Kidney (tissue), 14 donors: ENCODE measurements around the gene CLDN20. TPM values are rescaled to one million over a fixed set of nuclear protein-coding genes. Genes with fewer than 3 reads are reported as not detected.

Experiments used
- DNase-seq, 5 donors: peaks; one replicate each; pipeline ENCODE4 v3.0.0-alpha.2; 2013 to 2020
- FAIRE-seq: peaks from 2 replicates; lab custom pipeline; 2012; peaks lifted over from hg19 to GRCh38; lab: Jason Lieb, UNC
- H3K27ac ChIP-seq, 2 donors: one replicate each; pipeline ENCODE4 v1.7.0; 2013; ENCODE audit warnings: low read depth in 2 of 2, low read length in 2 of 2, inconsistent platforms in 1 of 2
- H3K27me3 ChIP-seq: one replicate; pipeline ENCODE4 v1.7.1; 2013; ENCODE audit warnings: low read length, inconsistent platforms; ENCODE audit not compliant: control insufficient read depth, insufficient read depth
- H3K36me3 ChIP-seq, 3 donors: one replicate each; pipeline versions ENCODE4 v1.7.0 to v1.7.1; 2013; ENCODE audit warnings: low read length in 3 of 3, control low read depth in 1 of 3, inconsistent platforms in 1 of 3; ENCODE audit not compliant: insufficient read depth in 3 of 3, control insufficient read depth in 2 of 3
- H3K4me1 ChIP-seq, 3 donors: one replicate each; pipeline versions ENCODE4 v1.7.0 to v1.7.1; 2013; ENCODE audit warnings: low read length in 3 of 3, inconsistent platforms in 1 of 3, low read depth in 1 of 3; ENCODE audit not compliant: control insufficient read depth in 2 of 3, insufficient read depth in 2 of 3
- H3K4me3 ChIP-seq, 3 donors: one replicate each; pipeline versions ENCODE4 v1.7.0 to v1.8.1; 2013; ENCODE audit warnings: low read length in 3 of 3, control low read depth in 1 of 3, inconsistent platforms in 1 of 3
- H3K9ac ChIP-seq, 3 donors: one replicate each; pipeline versions ENCODE4 v1.7.0 to v1.7.1; 2013; ENCODE audit warnings: low read length in 3 of 3, control low read depth in 1 of 3, inconsistent platforms in 1 of 3
- H3K9me3 ChIP-seq, 3 donors: one replicate each; pipeline versions ENCODE4 v1.7.0 to v1.7.1; 2013; ENCODE audit warnings: low read length in 3 of 3, control low read depth in 1 of 3, inconsistent platforms in 1 of 3; ENCODE audit not compliant: control insufficient read depth in 2 of 3, insufficient read depth in 1 of 3
- intact Hi-C: fragments of 100-400 bp; cut with DNase I; formaldehyde crosslinking; loops from one replicate; pipeline ENCODE4 v1.11.1; 2022
- polyA plus RNA-seq: library from polyadenylated mRNA; stranded (reverse); fragments of 350-450 nt; fragmentation: Illumina TruSeq; extraction: RNeasy Lipid Tissue Mini Kit (QIAGEN cat#74804); gene quantifications from one replicate; pipeline ENCODE4 v1.2.3, GENCODE V29; 2014; ENCODE audit warnings: low read depth, low replicate concordance; ENCODE audit not compliant: insufficient read depth
- total RNA-seq: library from RNA; stranded (reverse); fragmentation: NEBNext Ultra II Directional; extraction: Animal tissue kit (Norgen Biotek cat#: 25700); gene quantifications from one replicate; pipeline ENCODE4 v1.2.1, GENCODE V29; 2021
- TF ChIP-seq, protein P1 (sequence below): IDR thresholded peaks from 3 replicates; pipeline ENCODE4 v1.5.1; 2012; ENCODE audit warnings: mild to moderate bottlenecking, moderate library complexity, borderline replicate concordance; ENCODE audit not compliant: insufficient read depth; ENCODE audit errors: extremely low read depth
- donor health status: control.
- donor health status: control.
- donor health status: control.
- donor health status: control.
- donor health status: control.
- donor health status: DM: yes; HTN: yes; CAD: no.
- donor health status: Normal renal cell carcinoma (clear cell type).

The CLDN20 gene
- total and polyA plus RNA-seq, 2 donors from 2014 or later, result 0.77 TPM; not detected in 1

DNA sequence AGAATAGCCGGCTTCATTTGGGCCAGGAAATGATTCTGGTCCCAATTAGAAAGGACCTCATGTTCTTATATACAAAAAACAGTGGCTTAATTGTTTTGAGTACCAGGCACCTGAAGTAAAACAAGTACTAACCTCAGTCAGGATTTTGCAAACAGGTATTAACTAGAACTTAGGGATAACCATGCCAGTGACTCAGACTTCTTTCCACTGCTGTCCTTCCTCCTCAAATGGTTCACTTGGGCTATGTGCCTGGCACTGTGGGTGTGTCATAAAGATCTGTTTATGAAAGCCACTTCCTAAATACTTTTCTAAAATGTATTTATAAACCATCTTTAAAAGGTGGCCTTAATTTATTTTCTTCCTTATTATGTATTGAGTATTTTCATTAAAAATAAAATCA lies 10.7 kb downstream of the CLDN20 start:
- no peak overlapping the region for H3K4me3 ChIP-seq
- no peak for DNase-seq
- no peak for FAIRE-seq
- no peaks in the 10 kb centered on the region for H3K4me1 ChIP-seq
- TF ChIP-seq, protein P1, sequence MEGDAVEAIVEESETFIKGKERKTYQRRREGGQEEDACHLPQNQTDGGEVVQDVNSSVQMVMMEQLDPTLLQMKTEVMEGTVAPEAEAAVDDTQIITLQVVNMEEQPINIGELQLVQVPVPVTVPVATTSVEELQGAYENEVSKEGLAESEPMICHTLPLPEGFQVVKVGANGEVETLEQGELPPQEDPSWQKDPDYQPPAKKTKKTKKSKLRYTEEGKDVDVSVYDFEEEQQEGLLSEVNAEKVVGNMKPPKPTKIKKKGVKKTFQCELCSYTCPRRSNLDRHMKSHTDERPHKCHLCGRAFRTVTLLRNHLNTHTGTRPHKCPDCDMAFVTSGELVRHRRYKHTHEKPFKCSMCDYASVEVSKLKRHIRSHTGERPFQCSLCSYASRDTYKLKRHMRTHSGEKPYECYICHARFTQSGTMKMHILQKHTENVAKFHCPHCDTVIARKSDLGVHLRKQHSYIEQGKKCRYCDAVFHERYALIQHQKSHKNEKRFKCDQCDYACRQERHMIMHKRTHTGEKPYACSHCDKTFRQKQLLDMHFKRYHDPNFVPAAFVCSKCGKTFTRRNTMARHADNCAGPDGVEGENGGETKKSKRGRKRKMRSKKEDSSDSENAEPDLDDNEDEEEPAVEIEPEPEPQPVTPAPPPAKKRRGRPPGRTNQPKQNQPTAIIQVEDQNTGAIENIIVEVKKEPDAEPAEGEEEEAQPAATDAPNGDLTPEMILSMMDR, result no peak
- intact Hi-C loops, result no loop called here
- no peaks in the 10 kb centered on the region for H3K9me3 ChIP-seq
- H3K9ac ChIP-seq, result no peak overlapping the region
- H3K27me3 ChIP-seq, result no peaks in the 10 kb centered on the region
- peaks cover 0 to 2% (median 0%) of the 10 kb centered on the region in 3 donors for H3K36me3 ChIP-seq
- no peak overlapping the region for H3K27ac ChIP-seq

DNA sequence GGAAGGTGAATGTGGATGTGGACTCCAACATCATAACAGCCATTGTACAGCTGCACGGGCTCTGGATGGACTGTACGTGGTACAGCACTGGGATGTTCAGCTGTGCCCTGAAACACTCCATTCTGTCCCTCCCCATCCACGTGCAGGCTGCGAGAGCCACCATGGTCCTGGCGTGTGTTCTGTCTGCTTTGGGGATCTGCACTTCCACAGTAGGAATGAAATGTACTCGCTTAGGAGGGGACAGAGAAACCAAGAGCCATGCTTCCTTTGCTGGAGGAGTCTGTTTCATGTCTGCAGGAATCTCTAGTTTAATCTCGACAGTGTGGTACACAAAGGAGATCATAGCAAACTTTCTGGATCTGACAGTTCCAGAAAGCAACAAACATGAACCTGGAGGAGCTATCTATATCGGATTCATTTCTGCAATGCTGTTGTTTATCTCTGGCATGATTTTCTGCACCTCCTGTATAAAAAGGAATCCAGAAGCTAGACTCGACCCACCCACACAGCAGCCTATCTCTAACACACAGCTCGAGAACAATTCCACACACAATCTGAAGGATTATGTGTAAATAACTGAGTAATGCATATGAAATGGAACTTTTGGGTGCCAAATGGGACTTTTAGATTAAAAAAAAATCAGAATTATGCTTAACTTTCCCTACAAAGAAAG lies 12.1 kb downstream of the CLDN20 start:
- Histone ChIP-seq H3K27me3 (no peaks in the 10 kb centered on the region), H3K4me1 (no peaks in the 10 kb centered on the region), H3K27ac (no peak overlapping the region), H3K36me3 (peaks cover 0 to 2% (median 0%) of the 10 kb centered on the region in 3 donors), H3K9ac (no peak overlapping the region), H3K9me3 (no peaks in the 10 kb centered on the region), H3K4me3 (no peak overlapping the region)
- DNase-seq, result no peak
- intact Hi-C loops, result no loop called here
- FAIRE-seq, result no peak
- TF ChIP-seq, protein P1, result no peak

- no peaks in the 10 kb centered on the region for H3K4me1 ChIP-seq
- TF ChIP-seq, protein P1, result no peak
- no peaks in the 10 kb centered on the region for H3K27me3 ChIP-seq
- FAIRE-seq (no peak), DNase-seq (no peak)
- H3K36me3 ChIP-seq, result peaks cover 0 to 2% (median 0%) of the 10 kb centered on the region in 3 donors
- H3K9me3 ChIP-seq, result no peaks in the 10 kb centered on the region
- intact Hi-C loops, result no loop called here
- no peak overlapping the region for H3K4me3 ChIP-seq
- no peak overlapping the region for H3K27ac ChIP-seq
- no peak overlapping the region for H3K9ac ChIP-seq
Measured at GRCh38 chr6:155276638-155277037, 12.8 kb downstream of the CLDN20 start.
